ENCODE results near the gene OR4M1.
"Not testable (repeated sequence)": the region's sequence is repeated elsewhere in the genome, so short reads cannot be mapped to it uniquely, and the experiment has no call there.

The OR4M1 gene

GRCh38 chr14:19823765-19824164, 50.5 kb downstream of the OR4M1 start:
- DNase-seq: no peak

GRCh38 chr14:19827626-19828244, 54.4 kb downstream of the OR4M1 start:
- DNase-seq: not testable (repeated sequence)

- peak; percentile 29 for DNase-seq
Observed at GRCh38 chr14:19828314-19828713, 55.0 kb downstream of the OR4M1 start.

Data from NCI-H1694 (cell line).